Body of pancreas (tissue), 4 donors: Measurements from ENCODE around the gene TATDN2. TPM values are rescaled to one million over a fixed set of nuclear protein-coding genes. Genes with fewer than 3 reads are reported as not detected.
"Not testable (repeated sequence)": the region's sequence is repeated elsewhere in the genome, so short reads cannot be mapped to it uniquely, and the experiment has no call there.

ENCODE experiments used
- ATAC-seq: fragments of 150-250 bp; one replicate; pipeline ENCODE4 v1.9.1; 2016
- DNase-seq, 4 donors: peaks; one replicate each; pipeline ENCODE4 v3.0.0-alpha.2; 2019
- H3K27ac ChIP-seq, 4 donors: fragments of 200-600 bp; sonication (generic); 1 replicate in 3 of 4; 2 replicates in 1 of 4; pipeline versions ENCODE4 v1.5.1 to v1.6.1; 2016 to 2019; ENCODE audit warnings: mild to moderate bottlenecking in 1 of 4, mixed read lengths in 1 of 4, moderate library complexity in 1 of 4
- H3K27me3 ChIP-seq, 2 donors: fragments of 200-600 bp; sonication (generic); one replicate each; pipeline ENCODE4 v1.6.0; 2016; ENCODE audit warnings: mild to moderate bottlenecking in 1 of 2
- H3K36me3 ChIP-seq, 2 donors: fragments of 200-600 bp; sonication (generic); replicated peaks in 1 of 2; 2 replicates each; pipeline ENCODE4 v1.5.1; 2016; ENCODE audit warnings: low read depth in 2 of 2; ENCODE audit not compliant: insufficient read depth in 1 of 2
- H3K4me1 ChIP-seq: fragments of 200-600 bp; sonication (generic); one replicate; pipeline ENCODE4 v1.6.0; 2016
- H3K4me3 ChIP-seq, 2 donors: fragments of 200-600 bp; sonication (generic); 1 replicate in 1 of 2; 2 replicates in 1 of 2; pipeline ENCODE4 v1.5.1; 2016 to 2019
- H3K9me3 ChIP-seq, 3 donors: fragments of 200-600 bp; sonication (generic); 1 replicate in 2 of 3; 2 replicates in 1 of 3; pipeline ENCODE4 v1.5.1; 2016
- POLR2A ChIP-seq, 3 donors: fragments of 450-650 bp; IDR thresholded peaks; one replicate each; pipeline ENCODE4 v1.6.1; 2016; ENCODE audit warnings: antibody characterized with exemption in 3 of 3, mild to moderate bottlenecking in 2 of 3
- WGBS, 2 donors: methylation state at CpG; one replicate each; pipeline ENCODE4 v1.1.5; 2017; 5-methylcytosine and 5-hydroxymethylcytosine counted together
- intact Hi-C: fragments of 100-400 bp; cut with DNase I; formaldehyde crosslinking; loops from one replicate; pipeline ENCODE4 v1.15.1; 2023
- total RNA-seq, 2 donors: library from RNA; depleted of rRNA; stranded (reverse); fragments of >200 nt; gene quantifications; one replicate each; pipeline ENCODE4 v1.1.0, GENCODE V29; 2016
- TF ChIP-seq, protein P1 (sequence below), 7 experiments: fragments of 450-650 bp in 4 of 7; fragments of 200-600 bp in 3 of 7; sonication (generic) in 3 of 7; IDR thresholded peaks; one replicate each; pipeline ENCODE4 v1.5.1; 2016 to 2019; ENCODE audit warnings: antibody characterized with exemption in 7 of 7

The TATDN2 gene
- total RNA-seq, 2 donors from 2014 or later, result 15.3 to 19.8 TPM

DNA sequence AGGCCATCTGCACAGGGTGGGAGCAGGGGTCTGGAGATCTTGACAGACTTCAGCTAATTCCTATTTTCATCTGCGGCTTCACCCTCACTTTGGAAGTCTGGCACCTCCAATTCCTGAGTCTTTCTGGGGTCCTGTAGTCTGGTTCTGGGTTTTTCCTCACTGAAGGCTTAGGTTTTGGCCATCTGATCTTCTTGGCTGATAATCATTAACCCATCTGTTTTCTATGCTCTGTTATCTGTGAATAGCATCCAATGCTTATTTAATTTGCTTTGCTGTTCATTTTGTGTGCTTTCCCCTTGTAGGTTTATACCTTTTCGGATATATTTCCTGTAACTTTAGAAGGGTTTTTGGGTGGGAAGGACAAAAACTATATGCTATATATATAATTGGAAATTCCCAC, 17.6 kb downstream of the TATDN2 start:
- 88% methylated on average over 2 of the region's 2 CpGs for WGBS, 2 donors
- Histone ChIP-seq H3K27me3 (no peaks in the 10 kb centered on the region), H3K4me3 (no peak overlapping the region), H3K36me3 (peaks cover 0 to 8% of the 10 kb centered on the region in 2 donors), H3K9me3 (no peaks in the 10 kb centered on the region), H3K27ac (no peak overlapping the region), H3K4me1 (peaks cover 22% of the 10 kb centered on the region)
- intact Hi-C loops, result no loop called here
- no peak for DNase-seq
- ATAC-seq, result no peak
- TF ChIP-seq POLR2A (IDR thresholded peaks at IDR 0.05), result no peak
- TF ChIP-seq, protein P1, sequence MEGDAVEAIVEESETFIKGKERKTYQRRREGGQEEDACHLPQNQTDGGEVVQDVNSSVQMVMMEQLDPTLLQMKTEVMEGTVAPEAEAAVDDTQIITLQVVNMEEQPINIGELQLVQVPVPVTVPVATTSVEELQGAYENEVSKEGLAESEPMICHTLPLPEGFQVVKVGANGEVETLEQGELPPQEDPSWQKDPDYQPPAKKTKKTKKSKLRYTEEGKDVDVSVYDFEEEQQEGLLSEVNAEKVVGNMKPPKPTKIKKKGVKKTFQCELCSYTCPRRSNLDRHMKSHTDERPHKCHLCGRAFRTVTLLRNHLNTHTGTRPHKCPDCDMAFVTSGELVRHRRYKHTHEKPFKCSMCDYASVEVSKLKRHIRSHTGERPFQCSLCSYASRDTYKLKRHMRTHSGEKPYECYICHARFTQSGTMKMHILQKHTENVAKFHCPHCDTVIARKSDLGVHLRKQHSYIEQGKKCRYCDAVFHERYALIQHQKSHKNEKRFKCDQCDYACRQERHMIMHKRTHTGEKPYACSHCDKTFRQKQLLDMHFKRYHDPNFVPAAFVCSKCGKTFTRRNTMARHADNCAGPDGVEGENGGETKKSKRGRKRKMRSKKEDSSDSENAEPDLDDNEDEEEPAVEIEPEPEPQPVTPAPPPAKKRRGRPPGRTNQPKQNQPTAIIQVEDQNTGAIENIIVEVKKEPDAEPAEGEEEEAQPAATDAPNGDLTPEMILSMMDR (IDR thresholded peaks at IDR 0.05), result no peak

DNA sequence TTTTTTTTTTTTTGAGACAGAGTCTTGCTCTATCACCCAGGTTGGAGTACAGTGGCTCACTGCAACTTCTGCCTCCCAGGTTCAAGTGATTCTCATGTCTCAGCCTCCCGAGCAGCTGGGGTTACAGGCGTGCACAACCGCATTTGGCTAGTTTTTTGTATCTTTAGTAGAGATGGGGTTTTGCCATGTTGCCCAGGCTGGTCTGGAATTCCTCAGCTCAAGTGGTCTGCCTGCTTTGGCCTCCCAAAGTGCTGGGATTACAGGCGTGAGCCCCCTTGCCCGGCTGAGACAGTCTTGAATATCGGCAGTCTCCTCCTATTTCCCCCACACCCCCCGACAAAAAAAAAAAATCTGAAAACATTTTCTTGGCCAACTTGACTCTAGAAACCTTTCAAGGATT, 18.7 kb downstream of the TATDN2 start:
- H3K9me3 ChIP-seq, H3K4me3 ChIP-seq, DNase-seq, ATAC-seq, H3K27ac ChIP-seq, H3K27me3 ChIP-seq, intact Hi-C loops, H3K36me3 ChIP-seq: not testable (repeated sequence)
- H3K4me1 ChIP-seq, result peaks cover 20% of the 10 kb centered on the region
- 79 to 80% methylated on average over 7 of the region's 7 CpGs for WGBS, 2 donors

DNA sequence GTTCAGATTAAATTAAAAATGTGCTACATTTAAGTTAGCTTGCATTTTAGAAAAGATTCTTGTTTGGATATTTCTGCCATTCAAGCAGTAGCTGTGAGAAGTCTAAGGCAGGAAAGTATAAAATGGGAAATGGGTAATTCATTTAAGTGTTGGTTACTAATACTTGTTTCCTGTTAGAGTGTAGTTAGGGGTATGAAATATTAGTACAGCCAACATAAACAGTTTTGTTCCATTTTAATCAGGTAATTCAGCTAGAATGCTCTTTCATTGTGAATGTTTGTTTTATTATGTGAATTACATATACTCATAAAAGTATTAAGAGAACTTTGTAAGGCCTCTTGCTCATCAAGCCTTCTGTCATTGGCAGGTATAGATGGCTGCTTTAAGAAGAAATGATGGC, 19.9 kb downstream of the TATDN2 start:
- H3K4me1 ChIP-seq, result peaks cover 26% of the 10 kb centered on the region
- intact Hi-C loops, result no loop called here
- H3K4me3 ChIP-seq, result no peak overlapping the region
- ATAC-seq, result no peak
- DNase-seq, result no peak
- H3K36me3 ChIP-seq, result peaks cover 0 to 7% of the 10 kb centered on the region in 2 donors
- no peaks in the 10 kb centered on the region for H3K27me3 ChIP-seq
- no peak overlapping the region for H3K27ac ChIP-seq
- no peak for TF ChIP-seq POLR2A (IDR thresholded peaks at IDR 0.05)
- TF ChIP-seq, protein P1 (IDR thresholded peaks at IDR 0.05), result no peak
- H3K9me3 ChIP-seq, result no peaks in the 10 kb centered on the region

DNA sequence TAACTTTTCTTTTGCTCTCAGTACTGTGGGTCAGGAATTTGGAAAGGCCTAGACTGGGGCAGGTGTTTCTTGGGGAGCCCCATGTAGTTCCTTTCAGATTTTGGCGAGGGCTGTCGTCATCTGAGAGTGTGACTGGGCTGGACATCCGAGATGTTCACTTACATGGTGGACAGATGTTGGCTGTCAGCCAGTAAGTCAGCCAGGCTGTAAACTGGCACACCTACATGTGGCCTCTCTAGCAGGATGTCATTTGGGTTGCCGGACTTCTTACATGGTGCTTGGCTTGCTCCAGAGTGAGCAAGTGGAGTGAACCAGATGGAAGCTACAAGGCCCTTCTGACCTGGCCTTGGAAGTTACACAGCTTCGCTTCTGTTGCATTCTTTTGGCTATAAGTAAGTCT, 20.7 kb downstream of the TATDN2 start:
- H3K27ac ChIP-seq, result no peak overlapping the region
- no peak for TF ChIP-seq POLR2A (IDR thresholded peaks at IDR 0.05)
- TF ChIP-seq, protein P1 (IDR thresholded peaks at IDR 0.05), result no peak
- DNase-seq (no peak), ATAC-seq (no peak)
- peaks cover 0 to 7% of the 10 kb centered on the region in 2 donors for H3K36me3 ChIP-seq
- 91 to 94% methylated on average over 5 of the region's 5 CpGs for WGBS, 2 donors
- intact Hi-C loops, result no loop called here
- no peaks in the 10 kb centered on the region for H3K9me3 ChIP-seq
- H3K27me3 ChIP-seq, result no peaks in the 10 kb centered on the region
- peaks cover 26% of the 10 kb centered on the region for H3K4me1 ChIP-seq
- no peak overlapping the region for H3K4me3 ChIP-seq

DNA sequence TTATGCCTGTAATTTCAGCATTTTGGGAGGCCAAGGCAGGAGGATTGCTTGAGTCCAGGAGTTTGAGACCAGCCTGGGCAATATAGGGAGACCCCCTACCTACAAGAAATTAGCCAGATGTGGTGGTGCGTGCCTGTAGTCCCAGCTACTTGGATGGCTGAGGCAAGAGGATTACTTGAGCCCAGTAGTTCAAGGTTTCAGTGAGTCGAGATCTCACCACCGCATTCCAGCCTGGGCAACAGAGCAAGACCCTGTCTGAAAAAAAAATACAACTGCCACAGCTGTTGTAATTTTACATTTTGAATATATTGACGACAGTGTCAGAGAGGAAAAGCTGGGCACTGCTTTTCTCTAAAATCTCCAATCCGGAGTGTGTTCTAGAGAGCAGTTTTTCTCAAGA, 21.2 kb downstream of the TATDN2 start:
- Histone ChIP-seq H3K36me3 (peaks cover 0 to 7% of the 10 kb centered on the region in 2 donors), H3K27me3 (no peaks in the 10 kb centered on the region), H3K4me1 (peaks cover 28% of the 10 kb centered on the region), H3K9me3 (no peaks in the 10 kb centered on the region), H3K27ac (no peak overlapping the region), H3K4me3 (no peak overlapping the region)
- WGBS, 2 donors, result 96 to 100% methylated on average over 5 of the region's 5 CpGs
- intact Hi-C loops, result no loop called here
- TF ChIP-seq, protein P1 (IDR thresholded peaks at IDR 0.05), result no peak
- TF ChIP-seq POLR2A (IDR thresholded peaks at IDR 0.05), result no peak
- no peak for ATAC-seq
- no peak for DNase-seq

DNA sequence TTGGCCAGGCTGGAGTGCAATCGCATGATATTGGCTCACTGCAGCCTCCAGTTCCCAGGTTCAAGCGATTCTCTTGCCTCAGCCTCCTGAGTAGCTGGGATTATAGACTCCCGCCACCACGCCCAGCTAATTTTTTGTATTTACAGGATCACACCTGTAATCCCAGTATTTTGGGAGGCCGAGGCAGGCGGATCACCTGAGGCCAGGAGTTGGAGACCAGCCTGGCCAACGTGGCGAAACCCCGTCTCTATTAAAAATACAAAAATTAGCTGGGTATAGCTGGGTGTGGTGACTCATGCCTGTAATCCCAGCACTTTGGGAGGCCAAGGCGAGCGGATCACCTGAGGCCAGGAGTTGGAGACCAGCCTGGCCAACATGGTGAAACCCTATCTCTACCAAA, 24.2 kb downstream of the TATDN2 start:
- H3K27ac ChIP-seq, ATAC-seq, H3K9me3 ChIP-seq, H3K36me3 ChIP-seq, intact Hi-C loops, DNase-seq, H3K4me3 ChIP-seq, H3K27me3 ChIP-seq: not testable (repeated sequence)
- WGBS, 2 donors, result 96% methylated on average over 11 of the region's 11 CpGs
- H3K4me1 ChIP-seq, result peaks cover 31% of the 10 kb centered on the region
